Spinal cord (tissue), 10 donors: ENCODE measurements around the gene KLHL17. TPM values are rescaled to one million over a fixed set of nuclear protein-coding genes. Genes with fewer than 3 reads are reported as not detected.
A peak's percentile ranks its signal among the peaks of the same experiment; 100 is the strongest.

Experiments used
- DNase-seq, 6 donors: peaks; one replicate each; pipeline versions ENCODE4 v3.0.0 to v3.0.0-alpha.2; 2013 to 2015; ENCODE audit warnings: low spot score in 6 of 6, low read depth in 4 of 6
- H3K27ac ChIP-seq: one replicate; pipeline ENCODE4 v1.5.1; 2013; ENCODE audit warnings: low read depth, low read length, control low read depth
- H3K27me3 ChIP-seq: one replicate; pipeline ENCODE4 v1.6.1; 2013; ENCODE audit warnings: low read length; ENCODE audit not compliant: control insufficient read depth, insufficient read depth
- H3K36me3 ChIP-seq: one replicate; pipeline ENCODE4 v1.6.1; 2013; ENCODE audit warnings: low read length; ENCODE audit not compliant: control insufficient read depth, insufficient read depth
- H3K4me1 ChIP-seq: one replicate; pipeline ENCODE4 v1.6.1; 2013; ENCODE audit warnings: low read length; ENCODE audit not compliant: control insufficient read depth, insufficient read depth
- H3K4me3 ChIP-seq: one replicate; pipeline ENCODE4 v1.5.1; 2013; ENCODE audit warnings: low read depth, low read length, control low read depth
- H3K9me3 ChIP-seq: one replicate; pipeline ENCODE4 v1.6.1; 2013; ENCODE audit warnings: low read length; ENCODE audit not compliant: control insufficient read depth, insufficient read depth
- WGBS: methylation state at CpG from one replicate; pipeline ENCODE4 v1.1.5; 2013; ENCODE audit warnings: missing lambda C conversion rate; ENCODE audit not compliant: insufficient coverage; 5-methylcytosine and 5-hydroxymethylcytosine counted together
- polyA plus RNA-seq, 2 donors: library from polyadenylated mRNA; unstranded; fragments of 120-200 nt; gene quantifications; one replicate each; pipeline ENCODE4 v1.2.1, GENCODE V29; 2013; ENCODE audit not compliant: insufficient read length in 2 of 2
- total RNA-seq, 2 donors: library from RNA; depleted of rRNA in 1 of 2; stranded (reverse); fragments of 120-200 nt in 1 of 2; fragments of >200 nt in 1 of 2; gene quantifications; one replicate each; pipeline versions ENCODE4 v1.2.3 to v1.2.4, GENCODE V29; 2013 to 2014
- donor health status: healthy.

The KLHL17 gene
- total and polyA plus RNA-seq, 4 donors, result 5.4 to 27.4 (median 17.6) TPM

DNA sequence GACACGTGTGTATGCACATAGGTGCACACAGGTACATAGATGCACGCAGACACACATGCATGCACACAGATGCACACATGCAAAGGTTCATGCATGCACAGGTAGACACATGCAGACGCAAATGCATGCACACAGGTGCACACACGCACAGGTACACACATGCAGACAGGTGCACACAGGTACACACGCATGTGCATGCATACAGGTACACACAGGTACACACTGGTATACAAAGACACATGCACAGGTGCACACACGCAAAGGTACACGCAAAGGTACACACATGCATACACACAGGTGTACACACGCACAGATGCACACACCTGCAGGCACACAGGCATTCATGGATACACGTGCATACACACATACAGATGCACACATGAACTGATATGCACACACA lies 10.1 kb upstream of the KLHL17 start:
- WGBS, result 98% methylated on average over 9 of the region's 9 CpGs

DNA sequence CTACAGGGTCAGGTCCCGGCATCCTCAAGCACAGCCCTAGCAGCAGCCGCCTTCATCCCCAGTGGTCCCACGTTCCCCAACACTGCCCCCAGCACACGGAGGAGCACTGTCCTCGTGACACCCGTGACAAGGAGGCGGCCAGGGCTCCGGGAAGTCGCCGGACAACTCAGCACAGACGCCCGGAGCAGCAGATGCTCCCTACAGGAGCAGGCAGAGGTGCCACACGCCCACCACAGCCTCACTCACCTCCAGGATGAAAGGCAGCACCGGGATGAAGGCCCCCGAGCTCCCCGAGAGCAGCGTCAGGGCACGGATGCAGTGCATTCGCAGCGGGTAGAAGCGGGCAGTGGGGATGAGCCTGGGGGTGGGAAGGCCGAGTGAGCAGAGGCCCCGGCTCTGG lies 9.5 kb upstream of the KLHL17 start:
- no peaks in the 10 kb centered on the region for H3K4me1 ChIP-seq
- no peak overlapping the region for H3K27ac ChIP-seq

More for the DNA sequence above, 10.1 kb upstream of the KLHL17 start:
- H3K27me3 ChIP-seq, result no peaks in the 10 kb centered on the region
- H3K27ac ChIP-seq, result no peak overlapping the region
- no peaks in the 10 kb centered on the region for H3K4me1 ChIP-seq
- no peak for DNase-seq
- no peak overlapping the region for H3K4me3 ChIP-seq
- H3K36me3 ChIP-seq, result peaks cover 100% of the 10 kb centered on the region
- no peaks in the 10 kb centered on the region for H3K9me3 ChIP-seq

DNA sequence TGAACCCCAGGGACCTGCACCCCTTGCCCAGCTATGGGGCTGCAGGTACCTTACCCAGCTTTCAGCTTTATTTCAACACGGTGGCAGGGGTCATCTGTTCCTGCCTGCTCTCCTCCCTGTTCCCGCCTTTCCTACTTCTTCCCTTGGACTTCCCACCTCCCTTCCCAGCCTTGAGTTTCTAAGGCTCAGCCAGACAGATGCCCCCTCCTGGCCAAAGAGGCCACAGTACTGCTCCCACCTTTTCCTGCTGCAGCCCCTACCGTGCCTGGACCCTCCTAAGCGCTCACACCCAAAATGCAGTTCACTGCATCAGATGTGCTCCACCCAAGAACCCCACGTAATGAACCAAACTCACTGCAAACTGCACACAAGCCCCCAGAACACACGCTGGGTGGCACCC lies 9.0 kb upstream of the KLHL17 start:
- 68% methylated on average over 6 of the region's 6 CpGs for WGBS
- DNase-seq, result peak in 1 of 6 donors; percentile 43
- H3K27ac ChIP-seq, result no peak overlapping the region
- no peak overlapping the region for H3K4me3 ChIP-seq
- H3K27me3 ChIP-seq, result no peaks in the 10 kb centered on the region
- no peaks in the 10 kb centered on the region for H3K9me3 ChIP-seq
- H3K4me1 ChIP-seq, result no peaks in the 10 kb centered on the region
- H3K36me3 ChIP-seq, result peaks cover 100% of the 10 kb centered on the region

More for the DNA sequence above, 9.5 kb upstream of the KLHL17 start:
- Histone ChIP-seq H3K27me3 (no peaks in the 10 kb centered on the region), H3K4me3 (no peak overlapping the region), H3K36me3 (peaks cover 100% of the 10 kb centered on the region), H3K9me3 (no peaks in the 10 kb centered on the region)
- DNase-seq, result no peak
- WGBS, result 94% methylated on average over 20 of the region's 23 CpGs

DNA sequence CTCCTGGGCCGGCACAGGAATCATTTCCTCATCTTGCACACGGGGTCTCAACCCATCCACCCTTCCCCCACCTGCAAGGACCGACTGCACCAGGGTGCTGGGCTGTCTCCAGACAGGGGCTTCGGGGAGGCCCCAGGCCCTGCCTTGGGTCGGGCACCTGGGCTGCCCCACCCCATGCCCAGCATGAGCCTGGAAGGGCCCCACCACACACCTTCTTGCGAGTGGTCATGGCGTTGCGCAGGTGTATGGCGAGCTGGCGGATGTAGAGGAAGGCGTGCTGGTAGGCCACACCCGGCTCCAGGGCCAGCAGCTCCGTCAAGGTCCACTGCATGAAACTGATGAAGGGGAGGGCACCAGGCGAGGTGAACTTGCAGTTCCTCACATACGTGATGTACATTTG lies 8.2 kb upstream of the KLHL17 start:
- H3K9me3 ChIP-seq, result no peaks in the 10 kb centered on the region
- DNase-seq, result no peak
- H3K27me3 ChIP-seq, result no peaks in the 10 kb centered on the region
- no peak overlapping the region for H3K4me3 ChIP-seq
- H3K27ac ChIP-seq, result no peak overlapping the region
- WGBS, result 89% methylated on average over 12 of the region's 15 CpGs
- peaks cover 2% of the 10 kb centered on the region for H3K4me1 ChIP-seq
- peaks cover 100% of the 10 kb centered on the region for H3K36me3 ChIP-seq

DNA sequence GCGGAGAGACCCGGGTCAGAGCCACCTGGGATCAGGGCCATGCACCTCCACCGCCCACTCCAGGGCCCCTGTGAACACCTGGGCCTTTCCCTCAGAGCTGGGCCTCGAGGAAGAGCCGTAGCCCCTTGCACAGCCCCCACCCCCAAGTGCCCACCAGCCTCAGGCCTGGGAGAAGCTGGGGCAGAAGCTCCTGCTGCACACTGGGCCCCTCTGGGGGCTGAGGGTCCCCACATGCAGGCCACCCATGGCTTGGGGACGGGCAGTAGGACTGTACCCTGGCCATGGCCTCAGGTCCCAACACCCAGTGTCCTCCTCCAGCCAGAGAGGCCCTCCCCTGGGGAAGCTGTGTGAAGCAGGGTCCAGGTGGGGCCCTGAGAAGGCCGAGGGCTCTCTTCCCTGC lies 7.8 kb upstream of the KLHL17 start:
- Histone ChIP-seq H3K36me3 (peaks cover 100% of the 10 kb centered on the region), H3K27me3 (no peaks in the 10 kb centered on the region), H3K9me3 (no peaks in the 10 kb centered on the region), H3K27ac (no peak overlapping the region), H3K4me1 (peaks cover 6% of the 10 kb centered on the region), H3K4me3 (no peak overlapping the region)
- 83% methylated on average over 7 of the region's 7 CpGs for WGBS
- no peak for DNase-seq

DNA sequence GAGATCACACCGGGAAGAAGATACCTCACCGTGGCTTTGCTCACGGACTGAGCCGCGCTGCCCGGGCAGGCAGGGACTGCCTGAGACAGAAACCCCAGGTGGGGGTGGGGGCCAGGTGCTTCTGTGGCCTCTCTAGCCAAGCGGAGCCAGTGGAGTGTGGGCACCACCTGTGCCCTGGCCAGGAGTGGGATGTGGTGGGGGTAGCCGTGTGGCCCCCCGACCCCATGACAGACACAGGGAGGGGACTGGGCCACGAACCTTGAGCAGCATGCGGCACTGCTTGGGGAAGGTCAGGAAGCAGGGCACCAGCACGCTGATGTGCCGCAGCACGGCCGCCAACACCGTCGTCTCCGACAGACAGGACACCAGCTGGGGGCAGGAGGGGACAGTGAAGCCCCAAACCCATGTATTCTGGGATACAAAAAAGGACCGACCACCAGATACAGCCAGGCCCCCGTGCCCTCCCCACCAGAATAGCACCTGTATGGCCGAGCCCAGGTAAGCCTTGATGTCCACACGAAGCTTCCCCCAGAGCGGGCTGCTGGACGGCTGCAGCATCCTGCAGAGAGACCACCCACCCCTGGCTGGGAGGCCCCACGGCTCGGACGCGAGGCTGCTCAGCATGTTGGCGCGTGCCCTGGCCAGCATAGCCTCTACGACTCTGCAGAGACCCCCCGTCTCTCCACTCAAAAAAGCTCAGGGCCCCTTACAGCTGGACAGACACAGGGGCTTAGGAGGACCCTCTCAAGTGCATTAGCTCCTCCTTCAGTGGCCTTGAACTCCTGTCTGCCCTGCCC lies 6.7 kb upstream of the KLHL17 start:
- no peak overlapping the region for H3K27ac ChIP-seq
- no peak for DNase-seq
- no peak overlapping the region for H3K4me3 ChIP-seq
- H3K27me3 ChIP-seq, result no peaks in the 10 kb centered on the region
- peaks cover 90% of the 10 kb centered on the region for H3K36me3 ChIP-seq
- peaks cover 17% of the 10 kb centered on the region for H3K4me1 ChIP-seq
- H3K9me3 ChIP-seq, result no peaks in the 10 kb centered on the region
- 87% methylated on average over 32 of the region's 32 CpGs for WGBS

DNA sequence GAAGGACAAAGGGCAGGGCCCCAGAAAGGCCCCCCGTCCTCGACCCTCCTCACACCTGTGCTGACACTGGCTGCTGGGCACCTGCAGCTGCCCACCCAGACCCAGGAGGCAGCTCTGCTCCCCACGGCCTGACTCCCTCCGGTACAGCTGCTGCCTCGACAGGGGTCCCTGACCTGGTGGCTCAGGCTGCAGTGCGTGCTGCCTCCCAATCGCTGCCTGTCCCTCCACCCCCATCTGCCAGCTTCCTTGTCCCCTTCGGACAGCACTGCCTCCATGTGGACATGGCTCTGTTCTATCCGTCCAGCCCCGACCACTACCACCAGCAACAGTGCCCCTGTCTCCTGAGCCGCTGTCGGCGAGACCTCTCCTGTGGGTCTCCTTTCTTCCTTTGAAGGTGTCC lies 5.5 kb upstream of the KLHL17 start:
- 80% methylated on average over 13 of the region's 13 CpGs for WGBS
- no peaks in the 10 kb centered on the region for H3K9me3 ChIP-seq
- peaks cover 23% of the 10 kb centered on the region for H3K4me1 ChIP-seq
- no peak overlapping the region for H3K4me3 ChIP-seq
- peaks cover 78% of the 10 kb centered on the region for H3K36me3 ChIP-seq
- no peaks in the 10 kb centered on the region for H3K27me3 ChIP-seq
- DNase-seq, result no peak
- H3K27ac ChIP-seq, result no peak overlapping the region

DNA sequence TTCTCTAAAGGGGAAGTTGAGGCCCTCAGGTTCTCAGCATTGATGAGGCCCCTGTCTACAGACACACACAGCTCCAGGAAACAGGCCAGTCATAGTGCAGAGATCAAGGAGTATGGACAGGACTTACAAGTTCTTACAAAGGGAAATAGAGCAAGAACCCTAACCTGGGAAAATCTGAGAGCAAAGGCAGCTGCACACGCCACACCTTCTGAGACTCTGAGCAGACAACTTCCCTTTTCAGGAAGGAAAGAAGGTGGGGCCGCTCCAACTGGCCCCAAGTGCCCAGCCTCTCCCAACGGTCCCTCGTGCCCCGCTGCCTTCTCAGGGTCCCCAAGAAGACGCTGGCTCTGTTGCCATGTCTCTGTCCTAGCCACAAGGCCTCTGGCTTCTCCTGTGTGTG lies 4.9 kb upstream of the KLHL17 start:
- H3K27me3 ChIP-seq, result no peaks in the 10 kb centered on the region
- H3K36me3 ChIP-seq, result peaks cover 72% of the 10 kb centered on the region
- no peak overlapping the region for H3K4me3 ChIP-seq
- 95% methylated on average over 6 of the region's 6 CpGs for WGBS
- peaks cover 28% of the 10 kb centered on the region for H3K4me1 ChIP-seq
- no peaks in the 10 kb centered on the region for H3K9me3 ChIP-seq
- no peak overlapping the region for H3K27ac ChIP-seq
- DNase-seq, result no peak

DNA sequence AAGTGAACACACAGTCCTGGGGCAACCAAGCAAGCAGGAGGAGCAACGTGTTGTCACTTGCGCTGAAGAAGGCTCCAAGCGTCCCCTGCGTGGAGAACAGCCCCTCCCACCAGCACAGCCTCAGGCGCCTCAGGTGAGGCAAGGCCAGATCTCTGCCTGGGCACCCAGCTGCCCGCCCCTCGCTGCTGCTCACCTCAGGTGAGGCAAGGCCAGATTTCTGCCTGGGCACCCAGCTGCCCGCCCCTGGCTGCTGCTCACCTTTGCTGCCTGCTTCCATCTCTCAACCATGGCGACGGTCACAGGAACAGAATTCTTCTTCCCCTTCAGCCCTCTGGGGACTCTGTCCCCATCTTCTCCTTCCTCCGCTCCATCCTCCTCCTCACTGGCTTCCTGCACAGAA lies 3.7 kb upstream of the KLHL17 start:
- WGBS, result 96% methylated on average over 9 of the region's 11 CpGs
- H3K27me3 ChIP-seq, result no peaks in the 10 kb centered on the region
- DNase-seq, result no peak
- H3K4me1 ChIP-seq, result peaks cover 33% of the 10 kb centered on the region
- peaks cover 65% of the 10 kb centered on the region for H3K36me3 ChIP-seq
- H3K9me3 ChIP-seq, result no peaks in the 10 kb centered on the region
- no peak overlapping the region for H3K4me3 ChIP-seq
- no peak overlapping the region for H3K27ac ChIP-seq
